ENCODE results near the gene NOP56.

DNA sequence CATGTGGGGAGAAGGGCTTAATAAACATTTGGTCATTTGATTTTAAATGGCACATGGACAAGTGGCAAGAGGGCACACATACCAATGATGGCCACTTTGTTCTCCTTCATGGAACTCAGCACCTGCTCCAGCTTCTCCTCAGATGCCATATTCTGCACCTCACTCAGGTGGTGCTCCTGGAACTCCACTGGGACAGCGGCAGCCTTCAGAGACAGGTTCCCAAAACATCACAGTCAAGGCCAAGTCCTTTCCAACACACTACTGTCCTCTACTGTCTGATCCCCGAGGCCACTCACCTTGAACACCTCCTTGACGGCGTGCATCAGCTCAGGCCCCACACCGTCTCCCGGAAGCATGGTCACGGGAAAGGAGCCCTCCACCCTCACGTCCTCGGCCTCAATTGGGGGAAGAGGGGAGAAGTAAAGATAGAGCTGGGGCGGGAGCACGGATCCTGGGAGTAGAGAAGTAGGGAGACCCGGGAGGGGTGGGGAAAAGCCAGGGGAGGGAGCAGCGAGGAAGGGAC, 11.0 kb downstream of the NOP56 start:
- TF ChIP-seq POLR2AphosphoS5 (IDR thresholded peaks at IDR 0.05; ENCODE audit: borderline replicate concordance, low read depth, low read length) (no peak), EZH2 (IDR thresholded peaks at IDR 0.05) (no peak)

All from SK-N-MC (cell line).